GM19043 (cell line): Measurements from ENCODE around the gene UPF1.
"Not testable (repeated sequence)": the region's sequence is repeated elsewhere in the genome, so short reads cannot be mapped to it uniquely, and the experiment has no call there.

ENCODE experiments used
- ATAC-seq: cut with Tn5 transposase; IDR thresholded peaks from one replicate; pipeline ENCODE4 v1.9.1; 2021; ENCODE audit warnings: low read depth; ENCODE audit not compliant: unreplicated experiment

UPF1 gene

GRCh38 chr19:18908917-18909619, 77.3 kb downstream of the UPF1 start:
- ATAC-seq = no peak

GRCh38 chr19:18910010-18910409, 78.3 kb downstream of the UPF1 start:
- no peak for ATAC-seq

GRCh38 chr19:18910801-18911436, 79.2 kb downstream of the UPF1 start:
- no peak for ATAC-seq

- no peak for ATAC-seq
These were observed 81.2 kb downstream of the UPF1 start for GRCh38 chr19:18912933-18913332.

- ATAC-seq = no peak
These were observed 81.7 kb downstream of the UPF1 start for GRCh38 chr19:18913466-18913865.

GRCh38 chr19:18915639-18916038, 83.9 kb downstream of the UPF1 start:
- no peak for ATAC-seq

GRCh38 chr19:18917593-18917992, 85.8 kb downstream of the UPF1 start:
- not testable (repeated sequence) for ATAC-seq
